Sigmoid colon (tissue), 7 donors: ENCODE data around the gene GAPDHS. TPM values are rescaled to one million over a fixed set of nuclear protein-coding genes. Genes with fewer than 3 reads are reported as not detected.

ENCODE experiments used
- DNase-seq: peaks from one replicate; pipeline ENCODE4 v3.0.0-alpha.2; 2019
- H3K27ac ChIP-seq, 4 donors: fragments of 200-600 bp; sonication (generic); one replicate each; pipeline ENCODE4 v1.5.1; 2016 to 2019; ENCODE audit warnings: mild to moderate bottlenecking in 1 of 4
- H3K27me3 ChIP-seq, 3 donors: fragments of 200-600 bp; sonication (generic); one replicate each; pipeline ENCODE4 v1.5.1; 2019; ENCODE audit warnings: mild to moderate bottlenecking in 1 of 3
- H3K36me3 ChIP-seq, 4 donors: fragments of 200-600 bp; sonication (generic); one replicate each; pipeline ENCODE4 v1.5.1; 2016 to 2019
- H3K4me1 ChIP-seq, 4 donors: fragments of 200-600 bp; sonication (generic); one replicate each; pipeline ENCODE4 v1.5.1; 2017 to 2019
- H3K4me3 ChIP-seq, 4 donors: fragments of 200-600 bp; sonication (generic); one replicate each; pipeline ENCODE4 v1.5.1; 2017 to 2019; ENCODE audit warnings: mild to moderate bottlenecking in 2 of 4, moderate library complexity in 1 of 4
- H3K9me3 ChIP-seq, 4 donors: fragments of 200-600 bp in 3 of 4; sonication (generic) in 3 of 4; one replicate each; pipeline versions ENCODE4 v1.5.1 to v1.6.1; 2013 to 2019
- EP300 ChIP-seq, 4 donors: sonication (generic); formaldehyde crosslinking; IDR thresholded peaks; one replicate each; pipeline ENCODE4 v1.6.1; 2017; ENCODE audit warnings: antibody characterized with exemption in 4 of 4
- POLR2A ChIP-seq, 2 donors: fragments of 450-650 bp; IDR thresholded peaks; one replicate each; pipeline ENCODE4 v1.6.1; 2016; ENCODE audit warnings: antibody characterized with exemption in 2 of 2, mild to moderate bottlenecking in 2 of 2, moderate library complexity in 2 of 2
- POLR2AphosphoS5 ChIP-seq, 4 donors: sonication (generic); formaldehyde crosslinking; IDR thresholded peaks; one replicate each; pipeline ENCODE4 v1.6.1; 2017; ENCODE audit warnings: antibody characterized with exemption in 4 of 4
- WGBS, 2 donors: extraction: QIAGEN DNeasy Blood & Tissue Kit; methylation state at CpG; one replicate each; pipeline ENCODE4 v1.1.7; 2013; 5-methylcytosine and 5-hydroxymethylcytosine counted together
- intact Hi-C: fragments of 100-400 bp; cut with DNase I; formaldehyde crosslinking; loops from one replicate; pipeline ENCODE4 v1.15.1; 2023
- polyA plus RNA-seq, 3 donors: library from polyadenylated mRNA; stranded (reverse); fragments of 200-250 nt; gene quantifications; one replicate each; pipeline ENCODE4 v1.2.3, GENCODE V29; 2013
- total RNA-seq, 4 donors: library from RNA; depleted of rRNA; stranded (reverse); fragments of >200 nt; gene quantifications; one replicate each; pipeline ENCODE4 v1.1.0, GENCODE V29; 2016
- TF ChIP-seq, protein P1 (sequence below), 4 experiments: fragments of 450-650 bp in 3 of 4; fragments of 200-600 bp in 1 of 4; IDR thresholded peaks; one replicate each; pipeline ENCODE4 v1.5.1; 2016 to 2019; ENCODE audit warnings: antibody characterized with exemption in 4 of 4, mild to moderate bottlenecking in 3 of 4, moderate library complexity in 2 of 4
- donor health status: healthy with polysubstance abuse.
- donor health status: Bipolar disorder and iron deficiency.
- donor health status: healthy.

The GAPDHS gene
- total and polyA plus RNA-seq, 7 donors, result not detected

DNA sequence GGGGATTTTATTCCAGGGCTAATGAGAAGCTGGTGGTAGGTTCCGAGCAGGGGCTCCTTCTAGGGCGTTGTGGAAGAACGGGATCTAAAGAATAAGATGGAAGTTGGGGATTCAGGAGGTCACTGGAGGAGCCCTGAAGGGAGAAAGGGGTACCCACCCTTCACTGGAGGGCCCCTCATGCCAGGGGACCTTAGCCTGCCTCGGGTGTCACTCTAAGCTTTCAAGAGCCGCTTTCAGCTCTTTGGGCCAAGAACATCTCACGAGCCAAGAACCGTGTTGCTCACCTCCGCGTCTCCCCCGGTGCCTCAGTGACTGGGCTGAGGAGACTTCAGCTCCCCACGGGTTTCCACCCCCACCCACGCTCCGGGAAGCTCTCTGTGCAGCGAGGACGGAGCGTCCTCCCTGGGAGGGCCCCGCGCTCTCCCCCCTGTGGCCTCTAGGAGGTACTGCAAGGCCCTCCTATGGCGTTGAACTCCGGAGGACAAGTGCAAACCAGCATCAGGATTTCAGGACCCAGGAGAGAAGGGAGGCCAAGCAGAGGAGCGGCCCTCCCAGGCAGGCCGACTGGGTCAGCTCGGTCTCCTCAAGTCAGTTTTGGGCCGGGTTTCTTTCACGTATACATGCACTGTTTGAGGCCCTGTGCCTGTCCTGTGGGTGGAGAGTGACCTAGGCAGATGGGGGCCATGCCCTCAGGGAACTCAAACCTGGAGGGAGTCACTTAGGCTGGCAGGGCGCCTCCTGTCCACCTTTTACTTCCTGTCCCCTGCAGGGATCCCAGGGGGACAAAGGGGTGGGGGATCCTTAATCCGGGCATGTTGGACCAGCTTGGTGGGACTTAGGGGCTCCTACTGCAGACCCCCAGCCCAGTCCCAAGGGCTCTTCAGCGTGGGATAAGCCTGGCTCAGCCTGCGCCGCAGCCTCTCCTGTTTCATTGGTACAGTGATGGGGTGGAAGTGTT lies 37.9 kb upstream of the GAPDHS start:
- Histone ChIP-seq H3K4me3 (no peak overlapping the region), H3K9me3 (no peaks in the 10 kb centered on the region), H3K4me1 (peaks cover 0 to 7% (median 3%) of the 10 kb centered on the region in 4 donors), H3K27ac (no peak overlapping the region), H3K27me3 (peaks cover 0 to 2% (median 0%) of the 10 kb centered on the region in 3 donors), H3K36me3 (no peaks in the 10 kb centered on the region)
- peak; percentile 83 for DNase-seq
- 27 to 31% methylated on average over 30 of the region's 30 CpGs for whole genome bisulfite sequencing, 2 donors
- TF ChIP-seq, protein P1, sequence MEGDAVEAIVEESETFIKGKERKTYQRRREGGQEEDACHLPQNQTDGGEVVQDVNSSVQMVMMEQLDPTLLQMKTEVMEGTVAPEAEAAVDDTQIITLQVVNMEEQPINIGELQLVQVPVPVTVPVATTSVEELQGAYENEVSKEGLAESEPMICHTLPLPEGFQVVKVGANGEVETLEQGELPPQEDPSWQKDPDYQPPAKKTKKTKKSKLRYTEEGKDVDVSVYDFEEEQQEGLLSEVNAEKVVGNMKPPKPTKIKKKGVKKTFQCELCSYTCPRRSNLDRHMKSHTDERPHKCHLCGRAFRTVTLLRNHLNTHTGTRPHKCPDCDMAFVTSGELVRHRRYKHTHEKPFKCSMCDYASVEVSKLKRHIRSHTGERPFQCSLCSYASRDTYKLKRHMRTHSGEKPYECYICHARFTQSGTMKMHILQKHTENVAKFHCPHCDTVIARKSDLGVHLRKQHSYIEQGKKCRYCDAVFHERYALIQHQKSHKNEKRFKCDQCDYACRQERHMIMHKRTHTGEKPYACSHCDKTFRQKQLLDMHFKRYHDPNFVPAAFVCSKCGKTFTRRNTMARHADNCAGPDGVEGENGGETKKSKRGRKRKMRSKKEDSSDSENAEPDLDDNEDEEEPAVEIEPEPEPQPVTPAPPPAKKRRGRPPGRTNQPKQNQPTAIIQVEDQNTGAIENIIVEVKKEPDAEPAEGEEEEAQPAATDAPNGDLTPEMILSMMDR (IDR thresholded peaks at IDR 0.05), result peak; percentile 82 to 99 (median 90)
- TF ChIP-seq POLR2AphosphoS5 (IDR thresholded peaks at IDR 0.05), result no peak
- intact Hi-C loops, result loop anchor here (1.0 kb wide), 2 partner anchors 143 to 226 kb away; no protein-coding TSS in a partner anchor

DNA sequence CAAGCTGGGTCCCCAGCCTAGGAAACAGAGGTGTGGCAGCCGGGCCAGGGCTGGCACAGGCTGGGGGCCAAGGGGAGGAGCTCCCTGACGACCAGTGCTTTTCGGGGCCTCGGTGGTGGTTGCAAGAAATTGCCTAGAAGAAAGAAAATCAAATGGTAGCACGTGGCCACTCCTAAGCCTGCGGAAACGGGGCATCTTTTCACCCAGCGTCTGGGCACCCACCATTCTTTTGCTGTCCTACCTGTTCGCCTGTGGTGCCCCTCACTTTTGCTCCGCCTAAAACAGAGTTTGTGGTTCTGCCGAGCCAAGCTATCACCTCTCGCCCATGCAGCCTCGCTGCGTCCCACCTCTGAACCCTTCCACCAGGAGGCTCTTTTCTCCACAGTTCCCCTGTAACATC lies 35.9 kb upstream of the GAPDHS start:
- no peaks in the 10 kb centered on the region for H3K36me3 ChIP-seq
- H3K4me1 ChIP-seq, result peaks cover 0 to 7% (median 3%) of the 10 kb centered on the region in 4 donors
- intact Hi-C loops, result no loop called here
- TF ChIP-seq, protein P1 (IDR thresholded peaks at IDR 0.05), result no peak
- no peak for TF ChIP-seq POLR2A (IDR thresholded peaks at IDR 0.05)
- TF ChIP-seq POLR2AphosphoS5 (IDR thresholded peaks at IDR 0.05), result no peak
- TF ChIP-seq EP300 (IDR thresholded peaks at IDR 0.05), result no peak
- no peak for DNase-seq
- no peaks in the 10 kb centered on the region for H3K9me3 ChIP-seq
- no peak overlapping the region for H3K4me3 ChIP-seq
- no peak overlapping the region for H3K27ac ChIP-seq
- H3K27me3 ChIP-seq, result peaks cover 0 to 5% (median 0%) of the 10 kb centered on the region in 3 donors
- WGBS, 2 donors, result 78 to 89% methylated on average over 14 of the region's 14 CpGs

- WGBS, 2 donors, result 74 to 93% methylated on average over 3 of the region's 3 CpGs
- intact Hi-C loops, result no loop called here
- Histone ChIP-seq H3K4me1 (peaks cover 0 to 7% (median 3%) of the 10 kb centered on the region in 4 donors), H3K27ac (no peak overlapping the region), H3K9me3 (no peaks in the 10 kb centered on the region), H3K36me3 (no peaks in the 10 kb centered on the region), H3K4me3 (no peak overlapping the region), H3K27me3 (peaks cover 0 to 5% (median 0%) of the 10 kb centered on the region in 3 donors)
- TF ChIP-seq, protein P1 (IDR thresholded peaks at IDR 0.05), result no peak
- no peak for TF ChIP-seq EP300 (IDR thresholded peaks at IDR 0.05)
- TF ChIP-seq POLR2A (IDR thresholded peaks at IDR 0.05), result no peak
- TF ChIP-seq POLR2AphosphoS5 (IDR thresholded peaks at IDR 0.05), result no peak
- no peak for DNase-seq
Observed at GRCh38 chr19:35498220-35498619, 35.0 kb upstream of the GAPDHS start.

- H3K36me3 ChIP-seq, result no peaks in the 10 kb centered on the region
- no peak overlapping the region for H3K4me3 ChIP-seq
- H3K4me1 ChIP-seq, result peaks cover 0 to 7% (median 3%) of the 10 kb centered on the region in 4 donors
- H3K27me3 ChIP-seq, result peaks cover 0 to 5% (median 0%) of the 10 kb centered on the region in 3 donors
- no peaks in the 10 kb centered on the region for H3K9me3 ChIP-seq
- intact Hi-C loops, result no loop called here
- TF ChIP-seq, protein P1 (IDR thresholded peaks at IDR 0.05), result no peak
- TF ChIP-seq EP300 (IDR thresholded peaks at IDR 0.05), result no peak
- no peak for TF ChIP-seq POLR2A (IDR thresholded peaks at IDR 0.05)
- no peak for TF ChIP-seq POLR2AphosphoS5 (IDR thresholded peaks at IDR 0.05)
- no peak overlapping the region for H3K27ac ChIP-seq
- no peak for DNase-seq
- WGBS, 2 donors, result 76 to 81% methylated on average over 9 of the region's 9 CpGs
Observed at GRCh38 chr19:35498984-35499527, 34.2 kb upstream of the GAPDHS start.
